SK-N-MC (cell line): ENCODE measurements around the gene CEP68.

Source experiments
- DNase-seq: peaks from one replicate; pipeline ENCODE4 v3.0.0-alpha.2; 2011; ENCODE audit warnings: low read depth, low spot score
- H3K27ac ChIP-seq: fragments of 200-600 bp; sonication (generic); 2 replicates; pipeline ENCODE4 v1.5.1; 2016; ENCODE audit warnings: mixed run types
- H3K36me3 ChIP-seq: fragments of 200-600 bp; sonication (generic); 2 replicates; pipeline ENCODE4 v1.6.1; 2017; ENCODE audit warnings: antibody characterized with exemption, low read length, mixed read lengths; ENCODE audit not compliant: insufficient read depth
- H3K4me3 ChIP-seq: fragments of 200-600 bp; sonication (generic); 2 replicates; pipeline ENCODE4 v1.5.1; 2016
- H3K9ac ChIP-seq: fragments of 200-600 bp; sonication (generic); 2 replicates; pipeline ENCODE4 v1.8.0; 2017; ENCODE audit warnings: mixed run types, mixed read lengths; ENCODE audit not compliant: insufficient read length
- H3K9me3 ChIP-seq: fragments of 200-600 bp; sonication (generic); 2 replicates; pipeline ENCODE4 v1.6.1; 2017; ENCODE audit warnings: low read depth, mild to moderate bottlenecking, antibody characterized with exemption, low read length, moderate library complexity, mixed read lengths
- EZH2 ChIP-seq: fragments of 200-600 bp; sonication (generic); IDR thresholded peaks from one replicate; pipeline ENCODE4 v1.6.1; 2017; ENCODE audit warnings: antibody characterized with exemption
- FOXP2 ChIP-seq: optimal IDR thresholded peaks from 2 replicates; pipeline ENCODE3; 2011; ENCODE audit warnings: mild to moderate bottlenecking, moderate library complexity; ENCODE audit not compliant: insufficient read depth; ENCODE audit errors: extremely low read length, control extremely low read depth
- POLR2AphosphoS5 ChIP-seq: IDR thresholded peaks from 2 replicates; pipeline ENCODE4 v1.6.1; 2012; ENCODE audit warnings: mild to moderate bottlenecking, low read depth, low read length, borderline replicate concordance

CEP68 gene

DNA sequence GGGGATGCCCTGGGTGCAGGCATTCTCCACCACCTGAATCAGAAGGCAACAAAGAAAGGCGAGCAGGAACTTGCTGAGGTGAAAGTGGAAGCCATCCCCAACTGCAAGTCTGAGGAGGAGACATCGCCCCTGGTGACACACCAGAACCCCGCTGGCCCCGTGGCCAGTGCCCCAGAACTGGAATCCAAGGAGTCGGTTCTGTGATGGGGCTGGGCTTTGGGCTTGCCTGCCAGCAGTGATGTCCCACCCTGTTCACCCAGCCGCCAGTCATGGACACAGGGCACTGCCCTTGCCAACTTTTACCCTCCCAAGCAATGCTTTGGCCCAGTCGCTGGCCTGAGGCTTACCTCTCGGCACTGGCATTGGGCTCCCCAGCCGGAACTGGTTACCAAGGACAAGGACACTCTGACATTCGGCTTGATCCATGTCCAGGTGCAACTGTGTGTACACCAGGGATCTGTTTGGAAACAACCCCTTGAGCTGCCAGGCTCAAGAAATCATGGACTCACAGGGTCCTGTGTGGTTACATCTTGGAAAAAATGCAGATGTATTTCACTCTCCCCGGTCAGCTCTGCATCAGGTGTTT is 35.2 kb upstream of the CEP68 start:
- no peak for TF ChIP-seq POLR2AphosphoS5
- no peak for TF ChIP-seq FOXP2
- TF ChIP-seq EZH2 = no peak
- no peaks in the 10 kb centered on the region for H3K9me3 ChIP-seq

DNA sequence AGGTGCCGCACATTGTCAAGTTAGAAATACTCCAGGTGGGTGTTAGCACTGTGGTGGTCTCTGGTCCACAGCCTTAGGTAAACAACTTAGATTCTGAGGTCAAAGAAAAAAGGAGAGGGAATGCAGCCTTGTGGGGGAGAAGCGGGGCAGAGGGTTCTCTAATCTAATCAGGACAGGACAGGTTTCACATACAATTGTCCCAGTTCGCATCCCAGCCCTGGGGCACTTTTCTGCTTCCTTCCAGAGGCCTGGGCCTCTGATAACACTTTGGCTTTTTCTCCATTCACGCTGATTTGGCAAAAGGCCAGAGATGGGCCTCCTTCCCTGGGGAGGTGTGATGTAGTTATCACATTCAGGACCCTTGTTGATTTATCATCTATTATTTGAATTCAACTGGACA is 34.5 kb upstream of the CEP68 start:
- Histone ChIP-seq H3K36me3 (peaks cover 60% of the 10 kb centered on the region), H3K9ac (no peak overlapping the region), H3K27ac (no peak overlapping the region), H3K9me3 (no peaks in the 10 kb centered on the region), H3K4me3 (no peak overlapping the region)
- TF ChIP-seq EZH2 = no peak
- no peak for TF ChIP-seq POLR2AphosphoS5
- no peak for TF ChIP-seq FOXP2
- no peak for DNase-seq

More for the DNA sequence above, 35.2 kb upstream of the CEP68 start:
- no peak overlapping the region for H3K4me3 ChIP-seq
- H3K27ac ChIP-seq = no peak overlapping the region
- H3K36me3 ChIP-seq = peaks cover 67% of the 10 kb centered on the region
- DNase-seq = no peak
- no peak overlapping the region for H3K9ac ChIP-seq

DNA sequence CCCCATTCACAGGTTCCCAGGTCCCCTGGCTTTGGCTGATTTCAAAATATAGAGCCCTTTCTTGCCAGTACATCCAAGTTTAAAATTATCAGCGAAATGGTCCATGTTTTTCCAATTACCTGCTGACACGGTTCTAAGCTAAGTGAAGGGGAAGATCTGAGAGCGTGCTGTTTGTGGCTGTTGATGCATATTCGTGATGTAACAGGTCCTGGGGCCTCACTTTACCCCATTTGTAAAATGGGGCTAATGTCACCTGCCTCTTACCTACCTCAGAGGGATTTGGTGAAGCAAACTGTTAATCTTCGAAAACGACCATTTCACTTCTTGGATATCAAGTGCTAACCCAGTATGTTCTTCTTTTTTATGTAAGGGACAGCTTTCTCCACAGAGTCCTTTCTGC is 34.0 kb upstream of the CEP68 start:
- H3K36me3 ChIP-seq = peaks cover 57% of the 10 kb centered on the region

DNA sequence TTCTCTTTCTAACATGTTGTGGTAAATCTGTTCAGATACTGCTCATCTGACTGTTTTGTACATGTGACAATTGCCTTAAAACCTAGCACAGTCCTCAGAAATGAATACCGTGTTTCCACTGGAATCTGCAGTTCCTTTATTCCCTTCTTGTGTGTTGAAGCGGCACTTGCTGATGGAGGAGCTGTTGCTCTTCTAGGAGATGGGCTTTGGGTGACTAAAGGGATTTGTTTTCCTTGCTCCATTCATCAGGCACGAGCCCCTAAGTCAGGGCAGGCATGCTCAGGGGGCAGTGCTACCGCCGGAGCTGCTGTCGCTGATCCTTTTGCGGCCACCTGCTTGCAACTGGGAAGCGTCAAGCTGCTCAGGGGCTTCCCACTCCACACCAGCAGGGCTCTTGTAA is 32.5 kb upstream of the CEP68 start:
- Histone ChIP-seq H3K9me3 (no peaks in the 10 kb centered on the region), H3K4me3 (no peak overlapping the region), H3K36me3 (peaks cover 44% of the 10 kb centered on the region; the same call in 1 of the 2 replicates), H3K9ac (no peak overlapping the region), H3K27ac (no peak overlapping the region)
- no peak for DNase-seq
- TF ChIP-seq POLR2AphosphoS5 = no peak
- no peak for TF ChIP-seq FOXP2

More for the DNA sequence above, 34.0 kb upstream of the CEP68 start:
- no peak overlapping the region for H3K4me3 ChIP-seq
- no peaks in the 10 kb centered on the region for H3K9me3 ChIP-seq
- H3K27ac ChIP-seq = no peak overlapping the region
- H3K9ac ChIP-seq = no peak overlapping the region
- no peak for TF ChIP-seq EZH2
- TF ChIP-seq POLR2AphosphoS5 = no peak
- no peak for TF ChIP-seq FOXP2
- DNase-seq = no peak

DNA sequence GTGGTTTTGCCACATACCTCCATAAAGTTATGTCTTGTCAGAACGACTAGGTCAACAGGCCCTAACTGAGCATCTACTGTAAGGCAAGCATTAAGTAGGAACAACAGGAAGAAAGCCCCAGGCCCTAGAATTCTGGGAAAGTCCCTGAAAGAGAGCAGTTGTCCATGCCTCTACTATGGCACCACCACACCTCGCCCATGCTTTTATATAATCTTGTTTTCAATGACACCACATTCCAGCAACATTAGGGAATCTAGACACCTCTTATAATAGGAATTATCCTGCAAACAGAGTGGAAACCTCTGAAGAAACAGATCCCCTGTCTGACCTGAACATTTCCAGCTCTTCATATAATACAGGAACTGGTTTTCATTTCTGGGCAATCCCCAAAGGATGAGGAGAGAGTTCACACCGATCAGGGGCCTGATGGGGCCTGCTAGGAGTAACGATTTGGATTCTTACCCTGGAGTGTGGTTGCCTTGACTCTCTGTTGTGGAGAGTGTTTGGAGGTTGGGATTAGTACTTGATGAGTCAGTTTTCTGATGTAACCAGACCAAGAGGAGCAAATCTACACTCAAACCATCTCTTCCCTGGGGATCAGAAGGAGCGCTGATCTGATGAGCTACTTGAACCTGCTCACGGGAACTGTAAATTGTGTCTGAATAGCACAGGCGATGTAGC is 31.9 kb upstream of the CEP68 start:
- no peak overlapping the region for H3K9ac ChIP-seq
- TF ChIP-seq FOXP2 (no peak), POLR2AphosphoS5 (no peak), EZH2 (no peak)
- peak overlapping the region; percentile 12; the same call in 1 of the 2 replicates for H3K27ac ChIP-seq
- no peaks in the 10 kb centered on the region for H3K9me3 ChIP-seq
- no peak overlapping the region for H3K4me3 ChIP-seq
- no peak for DNase-seq
- H3K36me3 ChIP-seq = peaks cover 39% of the 10 kb centered on the region; the same call in 1 of the 2 replicates

DNA sequence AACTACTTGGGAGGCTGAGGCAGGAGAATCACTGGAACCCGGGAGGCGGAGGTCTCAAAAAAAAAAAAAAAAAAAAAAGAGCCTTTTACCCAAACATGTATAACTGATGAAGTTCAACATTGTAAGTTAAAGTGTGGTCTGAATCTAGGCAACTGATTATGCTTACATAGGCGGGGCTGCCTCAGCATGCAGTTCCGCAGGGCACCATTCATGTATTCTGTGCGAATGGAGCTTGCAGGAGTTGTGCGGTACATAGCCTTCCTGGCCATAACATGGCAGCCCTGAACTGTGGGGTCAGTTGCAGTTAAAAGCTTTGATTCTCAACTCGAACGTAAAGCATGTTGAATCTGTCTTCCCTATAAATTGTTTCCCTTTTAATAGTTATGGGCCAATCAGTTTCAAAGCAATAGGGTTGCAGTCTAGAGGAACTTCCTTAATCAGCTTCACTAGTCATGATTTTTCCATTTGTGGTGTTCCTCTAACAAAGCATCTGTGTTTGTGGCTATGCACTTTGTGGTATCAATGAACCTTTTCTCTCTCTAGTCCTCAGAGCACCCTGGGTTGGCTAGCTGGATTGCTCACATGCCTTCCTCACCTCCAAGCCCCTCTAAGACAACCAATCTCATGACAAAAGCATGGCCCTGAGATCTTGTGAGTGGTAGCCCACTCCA is 30.6 kb upstream of the CEP68 start:
- DNase-seq = no peak
- H3K4me3 ChIP-seq = no peak overlapping the region
- no peak for TF ChIP-seq EZH2
- TF ChIP-seq POLR2AphosphoS5 = no peak
- no peak for TF ChIP-seq FOXP2
- H3K36me3 ChIP-seq = peaks cover 26% of the 10 kb centered on the region; the same call in 1 of the 2 replicates
- H3K9me3 ChIP-seq = no peaks in the 10 kb centered on the region
- no peak overlapping the region for H3K27ac ChIP-seq
- no peak overlapping the region for H3K9ac ChIP-seq

DNA sequence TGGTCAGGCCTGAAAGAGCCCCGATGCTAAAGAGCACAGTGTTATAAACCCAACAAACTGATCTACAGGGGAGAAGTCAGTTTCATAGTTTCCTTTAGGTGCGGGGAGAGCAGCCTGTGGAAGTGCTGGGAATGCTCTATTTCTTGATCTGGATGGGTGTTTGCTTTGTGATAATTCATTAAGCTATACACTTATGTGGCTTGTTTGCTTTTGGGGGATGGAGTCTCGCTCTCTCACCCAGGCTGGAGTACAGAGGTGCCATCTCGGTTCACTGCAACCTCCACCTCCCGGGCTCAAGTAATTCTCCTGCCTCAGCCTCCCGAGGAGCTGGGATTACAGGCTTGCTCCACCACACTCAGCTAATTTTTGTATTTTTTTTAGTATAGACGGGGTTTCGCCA is 30.1 kb upstream of the CEP68 start:
- Histone ChIP-seq H3K9ac (no peak overlapping the region), H3K27ac (no peak overlapping the region)

DNA sequence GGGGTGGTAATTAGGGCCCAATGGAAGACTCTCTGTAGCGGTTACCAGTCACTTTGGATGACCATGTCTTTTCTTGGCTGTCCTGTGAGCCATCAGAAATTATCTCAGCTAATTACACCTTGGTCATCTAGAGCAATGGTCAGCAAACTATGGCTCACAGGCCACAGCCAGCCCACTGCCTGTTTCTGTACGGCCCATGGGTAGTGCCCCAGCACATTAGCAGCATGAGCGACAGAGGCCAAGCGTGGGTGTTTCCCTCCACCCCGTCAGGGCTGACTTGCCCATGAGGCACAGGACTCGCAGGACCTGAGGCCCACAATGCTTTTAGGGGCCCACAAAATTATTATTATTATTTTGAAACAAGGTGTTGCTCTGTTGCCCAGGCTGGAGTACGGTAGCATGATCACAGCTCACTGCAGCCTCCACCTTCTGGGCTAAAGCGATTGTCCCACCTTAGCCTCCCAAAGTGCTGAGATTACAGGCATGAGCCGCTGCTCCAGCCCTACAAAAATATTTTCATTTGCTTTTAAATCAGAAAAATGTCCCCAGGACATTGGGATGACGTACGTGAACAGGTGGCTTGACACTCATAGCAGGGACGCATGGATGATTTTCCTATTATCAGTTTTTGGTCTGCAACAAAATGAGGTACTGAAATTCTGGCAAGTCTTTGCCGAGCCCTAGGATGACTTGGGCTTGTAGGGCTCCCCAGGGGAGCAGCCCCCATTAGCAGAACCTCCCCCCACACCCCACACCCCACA is 29.3 kb upstream of the CEP68 start:
- TF ChIP-seq FOXP2 (no peak), POLR2AphosphoS5 (no peak), EZH2 (no peak)
- DNase-seq = no peak

More for the DNA sequence above, 30.1 kb upstream of the CEP68 start:
- no peak for DNase-seq
- no peak overlapping the region for H3K4me3 ChIP-seq
- H3K9me3 ChIP-seq = no peaks in the 10 kb centered on the region
- TF ChIP-seq POLR2AphosphoS5 (no peak), EZH2 (no peak), FOXP2 (no peak)
- H3K36me3 ChIP-seq = peaks cover 20% of the 10 kb centered on the region; the same call in 1 of the 2 replicates

More for the DNA sequence above, 29.3 kb upstream of the CEP68 start:
- Histone ChIP-seq H3K27ac (no peak overlapping the region), H3K9me3 (no peaks in the 10 kb centered on the region), H3K36me3 (peaks cover 13% of the 10 kb centered on the region; the same call in 1 of the 2 replicates), H3K9ac (no peak overlapping the region), H3K4me3 (no peak overlapping the region)
